Neural progenitor cell (in vitro differentiated cells): ENCODE results near the gene HSPA1A. TPM values are rescaled to one million over a fixed set of nuclear protein-coding genes. Genes with fewer than 3 reads are reported as not detected.

ENCODE experiments used
- DNase-seq: peaks from one replicate; pipeline ENCODE4 v3.0.0-alpha.2; 2016; ENCODE audit warnings: low spot score
- H2AFZ ChIP-seq: fragments of 200-600 bp; sonication (generic); replicated peaks from 2 replicates; pipeline ENCODE4 v1.6.1; 2016; ENCODE audit warnings: antibody characterized with exemption
- H3F3A ChIP-seq: fragments of 200-600 bp; sonication (generic); 2 replicates; pipeline ENCODE4 v1.6.1; 2016; ENCODE audit warnings: antibody characterized with exemption, low read depth
- H3K27ac ChIP-seq: fragments of 200-600 bp; sonication (generic); 2 replicates; pipeline ENCODE4 v1.5.1; 2016; ENCODE audit warnings: mild to moderate bottlenecking
- H3K27me3 ChIP-seq: fragments of 200-600 bp; sonication (generic); 2 replicates; pipeline ENCODE4 v1.6.1; 2016; ENCODE audit warnings: mild to moderate bottlenecking, moderate library complexity
- H3K36me3 ChIP-seq: fragments of 200-600 bp; sonication (generic); 2 replicates; pipeline ENCODE4 v1.5.1; 2016
- H3K4me1 ChIP-seq: fragments of 200-600 bp; sonication (generic); 2 replicates; pipeline ENCODE4 v1.6.1; 2016; ENCODE audit warnings: mixed run types
- H3K4me2 ChIP-seq: fragments of 200-600 bp; sonication (generic); 2 replicates; pipeline ENCODE4 v1.6.1; 2016
- H3K4me3 ChIP-seq: fragments of 200-600 bp; sonication (generic); 2 replicates; pipeline ENCODE4 v1.5.1; 2016
- H3K79me2 ChIP-seq: fragments of 200-600 bp; sonication (generic); 2 replicates; pipeline ENCODE4 v1.6.1; 2016; ENCODE audit warnings: low read depth
- H3K9ac ChIP-seq: fragments of 200-600 bp; sonication (generic); 2 replicates; pipeline ENCODE4 v1.6.1; 2016
- H3K9me3 ChIP-seq: fragments of 200-600 bp; sonication (generic); 2 replicates; pipeline ENCODE4 v1.5.1; 2016; ENCODE audit warnings: low read depth
- H4K20me1 ChIP-seq: fragments of 200-600 bp; sonication (generic); 2 replicates; pipeline ENCODE4 v1.6.1; 2016; ENCODE audit warnings: low read depth
- H3K27ac Mint-ChIP-seq: 3 replicates; pipeline ENCODE4 v1.8.0; 2021; ENCODE audit warnings: mixed read lengths
- H3K27me3 Mint-ChIP-seq: 2 replicates; pipeline ENCODE4 v1.8.0; 2022; ENCODE audit warnings: low read depth, mild to moderate bottlenecking, inconsistent platforms, moderate library complexity, mixed read lengths; ENCODE audit not compliant: insufficient read depth
- H3K36me3 Mint-ChIP-seq: 3 replicates; pipeline ENCODE4 v1.8.0; 2021; ENCODE audit warnings: mixed read lengths
- H3K4me1 Mint-ChIP-seq: 3 replicates; pipeline ENCODE4 v1.8.0; 2021; ENCODE audit warnings: mixed read lengths
- H3K4me3 Mint-ChIP-seq: 3 replicates; pipeline ENCODE4 v1.8.0; 2021; ENCODE audit warnings: mild to moderate bottlenecking, moderate library complexity, mixed read lengths
- H3K9me3 Mint-ChIP-seq: 3 replicates; pipeline ENCODE4 v1.8.0; 2020; ENCODE audit warnings: mixed read lengths
- CTCF ChIP-seq: fragments of 200-600 bp; sonication (generic); IDR thresholded peaks from 2 replicates; pipeline ENCODE4 v1.5.1; 2017; ENCODE audit warnings: antibody characterized with exemption, mild to moderate bottlenecking
- EZH2 ChIP-seq: fragments of 200-600 bp; sonication (generic); IDR thresholded peaks from 2 replicates; pipeline ENCODE4 v1.6.1; 2017; ENCODE audit warnings: antibody characterized with exemption, mild to moderate bottlenecking, moderate library complexity
- EZH2phosphoT487 ChIP-seq: fragments of 200-600 bp; sonication (generic); IDR thresholded peaks from 2 replicates; pipeline ENCODE4 v1.6.1; 2017; ENCODE audit warnings: antibody characterized with exemption
- total RNA-seq: library from RNA; depleted of rRNA; stranded (reverse); fragments of >200 nt; gene quantifications from 2 replicates; pipeline ENCODE4 v1.2.3, GENCODE V29; 2015; ENCODE audit warnings: low replicate concordance

HSPA1A gene
- total RNA-seq, 1 donor from 2014 or later: 36.0 TPM

- Histone ChIP-seq H3K4me2 (no peak overlapping the region), H3K9me3 (no peaks in the 10 kb centered on the region), H3K4me3 (no peak overlapping the region), H3K4me1 (no peaks in the 10 kb centered on the region), H4K20me1 (no peaks in the 10 kb centered on the region), H3K36me3 (no peaks in the 10 kb centered on the region), H3K27me3 (no peaks in the 10 kb centered on the region), H3K79me2 (no peaks in the 10 kb centered on the region), H3K9ac (no peak overlapping the region), H3K27ac (no peak overlapping the region), H2AFZ (no peak overlapping the region), H3F3A (no peaks in the 10 kb centered on the region)
- Mint-ChIP-seq H3K27me3 (no peaks in the 10 kb centered on the region), H3K9me3 (no peaks in the 10 kb centered on the region), H3K27ac (peak overlapping the region; percentile 14), H3K4me3 (no peak overlapping the region), H3K4me1 (peaks cover 6% of the 10 kb centered on the region), H3K36me3 (peaks cover 4% of the 10 kb centered on the region)
- no peak for TF ChIP-seq EZH2phosphoT487
- TF ChIP-seq EZH2: no peak
- no peak for TF ChIP-seq CTCF
- DNase-seq: no peak
Measured at GRCh38 chr6:31776485-31776988, 38.8 kb upstream of the HSPA1A start.

GRCh38 chr6:31776989-31777666 lies 38.2 kb upstream of the HSPA1A start, which contains the start of gene VWA7:
VWA7 (minus strand) TSS chr6:31777328; CDS start chr6:31776779, 549 bp downstream.
- DNase-seq: no peak
- no peaks in the 10 kb centered on the region for H3K27me3 Mint-ChIP-seq
- Histone ChIP-seq H3K27ac (no peak within 1 kb of the TSS), H3K79me2 (no peaks in the 10 kb centered on the region), H3K4me1 (no peaks in the 10 kb centered on the region), H3K27me3 (no peaks in the 10 kb centered on the region), H3F3A (no peaks in the 10 kb centered on the region), H3K4me2 (no peak within 1 kb of the TSS), H3K9me3 (no peaks in the 10 kb centered on the region), H3K9ac (no peak within 1 kb of the TSS), H3K4me3 (no peak within 1 kb of the TSS), H2AFZ (no peak within 1 kb of the TSS), H4K20me1 (no peaks in the 10 kb centered on the region), H3K36me3 (no peaks in the 10 kb centered on the region)
- TF ChIP-seq EZH2 (no peak), EZH2phosphoT487 (no peak), CTCF (no peak)
- peaks cover 4% of the 10 kb centered on the region for H3K36me3 Mint-ChIP-seq
- H3K9me3 Mint-ChIP-seq: no peaks in the 10 kb centered on the region
- H3K4me1 Mint-ChIP-seq: peaks cover 6% of the 10 kb centered on the region
- H3K4me3 Mint-ChIP-seq: no peak within 1 kb of the TSS
- peak within 1 kb of the TSS; percentile 21 for H3K27ac Mint-ChIP-seq

- Mint-ChIP-seq H3K4me3 (no peak overlapping the region), H3K27me3 (no peaks in the 10 kb centered on the region), H3K9me3 (no peaks in the 10 kb centered on the region), H3K27ac (peak overlapping the region; percentile 21), H3K36me3 (peaks cover 4% of the 10 kb centered on the region), H3K4me1 (peaks cover 6% of the 10 kb centered on the region)
- H3K4me2 ChIP-seq: no peak overlapping the region
- H2AFZ ChIP-seq: no peak overlapping the region
- H3K79me2 ChIP-seq: no peaks in the 10 kb centered on the region
- no peaks in the 10 kb centered on the region for H3K9me3 ChIP-seq
- H3K36me3 ChIP-seq: no peaks in the 10 kb centered on the region
- no peaks in the 10 kb centered on the region for H3K4me1 ChIP-seq
- no peak overlapping the region for H3K27ac ChIP-seq
- no peaks in the 10 kb centered on the region for H3K27me3 ChIP-seq
- no peak for DNase-seq
- H3K9ac ChIP-seq: no peak overlapping the region
- H3F3A ChIP-seq: no peaks in the 10 kb centered on the region
- no peak overlapping the region for H3K4me3 ChIP-seq
- TF ChIP-seq EZH2 (no peak), CTCF (no peak), EZH2phosphoT487 (no peak)
- no peaks in the 10 kb centered on the region for H4K20me1 ChIP-seq
Measured at GRCh38 chr6:31777667-31778050, 37.7 kb upstream of the HSPA1A start.
